Activated CD8-positive, alpha-beta memory T cell treated with anti-CD3 and anti-CD28 coated beads, Interleukin-2, amount 50 U/mL, for 1 hour (primary cell): ENCODE data around the gene POLR2L.

ENCODE experiments used
- DNase-seq: peaks from one replicate; pipeline ENCODE4 v3.0.0-alpha.2; 2020; ENCODE audit errors: extremely low read depth

The POLR2L gene

GRCh38 chr11:868802-869201 lies 26.5 kb upstream of the POLR2L start:
- DNase-seq = no peak

GRCh38 chr11:868394-868793 lies 26.1 kb upstream of the POLR2L start:
- DNase-seq = no peak

- no peak for DNase-seq
Observed at GRCh38 chr11:867856-868358, 25.6 kb upstream of the POLR2L start.

DNA sequence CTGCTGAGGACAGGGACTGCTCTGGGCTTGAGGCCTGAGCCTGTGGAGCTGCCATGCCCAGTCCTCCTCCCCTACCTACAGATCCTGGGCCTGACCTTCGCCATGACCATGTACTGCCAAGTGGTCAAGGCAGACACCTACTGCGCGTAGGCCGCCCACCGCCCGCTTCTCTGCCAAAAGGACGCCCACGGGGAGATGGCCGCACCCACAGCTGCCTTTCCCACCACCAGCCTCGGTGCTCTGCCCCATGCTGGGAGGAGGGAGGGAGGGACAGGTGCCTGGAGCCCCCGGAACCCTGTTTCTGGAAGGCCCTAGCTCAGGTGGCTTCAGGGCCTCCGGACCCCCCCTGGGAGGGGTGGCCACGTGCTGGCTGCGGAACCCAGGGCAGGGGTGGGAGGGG lies 24.2 kb upstream of the POLR2L start:
- DNase-seq = no peak

GRCh38 chr11:865462-866430 lies 23.4 kb upstream of the POLR2L start:
- DNase-seq = no peak

GRCh38 chr11:864898-865297 lies 22.6 kb upstream of the POLR2L start:
- DNase-seq = no peak

DNA sequence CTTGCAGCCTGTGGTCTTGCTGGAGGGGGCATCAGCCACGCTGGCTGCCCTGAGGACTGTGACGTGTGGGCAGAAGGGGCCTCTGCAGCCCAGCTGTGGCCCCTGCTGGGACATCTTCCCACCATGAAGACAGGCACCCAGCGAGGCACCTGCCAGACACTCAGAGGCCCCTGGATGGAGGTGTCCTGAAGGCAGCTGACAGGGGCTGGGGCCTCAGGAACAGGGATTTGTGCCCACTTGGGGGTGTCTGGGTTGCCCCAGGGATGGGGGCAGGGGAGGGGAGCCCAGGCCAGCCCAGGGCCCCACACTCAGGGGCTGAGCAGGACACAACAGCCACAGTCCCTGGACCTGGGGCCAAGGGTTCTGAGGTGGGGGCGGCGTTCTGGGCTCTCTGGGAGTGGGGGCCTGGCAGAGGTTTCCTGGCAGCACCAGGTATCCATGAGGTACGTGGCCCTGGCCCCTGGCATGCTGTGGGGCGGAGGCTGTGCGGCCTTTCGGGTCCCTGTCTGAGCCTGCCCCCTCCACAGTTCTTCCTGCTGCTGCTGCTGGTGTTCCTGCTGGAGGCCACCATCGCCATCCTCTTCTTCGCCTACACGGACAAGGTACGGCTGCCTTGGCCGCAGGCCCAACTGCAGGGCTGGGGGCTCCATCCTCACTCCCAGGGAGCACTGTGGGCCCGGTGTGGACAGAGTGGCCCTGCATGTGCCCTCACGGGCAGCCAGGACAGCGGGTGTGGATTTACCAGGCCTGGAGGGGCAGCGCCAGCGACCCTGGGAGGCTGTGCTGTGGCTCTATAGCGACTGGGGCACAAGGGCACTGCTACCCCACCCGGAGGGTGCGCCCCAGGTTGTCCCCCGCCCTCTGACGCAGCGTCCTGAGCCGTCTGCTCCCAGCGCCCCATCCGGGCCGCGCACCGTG lies 21.8 kb upstream of the POLR2L start:
- no peak for DNase-seq

DNA sequence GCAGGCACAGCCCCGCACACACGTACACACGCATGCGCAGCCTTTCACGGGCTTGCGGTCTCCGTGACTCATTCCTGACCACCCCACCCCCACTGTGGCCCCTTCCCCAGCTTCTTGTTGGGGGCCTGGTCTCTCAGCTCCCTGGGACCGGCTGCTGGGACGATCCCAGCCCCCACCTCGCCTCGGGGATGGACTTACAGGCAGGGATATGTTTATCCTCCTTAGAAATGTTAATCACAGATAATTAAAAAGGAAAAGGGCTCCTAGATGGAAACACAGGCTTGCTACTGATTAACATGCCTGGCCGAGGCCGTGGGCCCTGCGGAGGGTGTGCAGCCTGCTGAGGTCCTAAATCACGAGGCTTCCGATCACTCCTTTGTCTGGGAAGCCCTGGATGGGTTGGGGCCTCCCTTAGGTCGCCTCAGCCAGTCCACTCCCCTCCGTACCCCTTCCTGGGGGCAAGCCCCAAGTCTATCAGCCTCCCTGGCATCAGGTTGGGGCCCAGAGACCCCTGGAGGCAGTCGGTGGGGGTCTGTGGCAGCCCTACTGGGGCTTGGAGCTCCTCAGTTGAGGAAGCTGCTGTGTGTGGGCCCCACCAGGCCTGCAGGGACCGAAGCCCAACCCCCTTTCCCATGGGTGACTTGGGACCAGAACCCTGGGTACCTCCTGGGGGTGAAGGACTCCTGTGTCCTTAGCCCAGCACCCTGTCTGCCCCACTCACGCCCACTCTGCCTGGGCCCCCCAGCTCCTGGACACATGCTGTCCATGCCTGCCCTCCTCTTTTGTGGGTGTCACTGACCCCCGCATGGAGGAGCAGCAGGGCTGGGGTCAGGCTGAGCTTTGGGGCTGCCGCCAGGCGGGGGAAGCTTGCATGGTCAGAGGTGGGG lies 20.9 kb upstream of the POLR2L start:
- DNase-seq = no peak

DNA sequence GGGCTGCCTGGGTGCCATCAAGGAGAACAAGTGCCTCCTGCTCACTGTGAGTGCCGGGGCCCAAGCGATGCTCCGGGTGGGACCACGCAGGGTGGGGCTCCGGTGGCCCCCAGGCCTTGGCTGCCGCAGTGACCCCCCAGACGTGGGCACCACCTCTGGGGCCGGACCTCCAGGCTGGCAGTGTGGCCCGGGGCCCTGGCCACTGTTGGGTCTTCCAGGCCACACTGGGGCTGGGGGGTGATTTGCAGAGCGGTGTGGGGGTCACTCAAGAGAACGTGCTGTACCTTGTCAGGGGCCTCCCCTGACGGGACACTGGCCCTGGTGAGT lies 20.3 kb upstream of the POLR2L start:
- DNase-seq = no peak

DNA sequence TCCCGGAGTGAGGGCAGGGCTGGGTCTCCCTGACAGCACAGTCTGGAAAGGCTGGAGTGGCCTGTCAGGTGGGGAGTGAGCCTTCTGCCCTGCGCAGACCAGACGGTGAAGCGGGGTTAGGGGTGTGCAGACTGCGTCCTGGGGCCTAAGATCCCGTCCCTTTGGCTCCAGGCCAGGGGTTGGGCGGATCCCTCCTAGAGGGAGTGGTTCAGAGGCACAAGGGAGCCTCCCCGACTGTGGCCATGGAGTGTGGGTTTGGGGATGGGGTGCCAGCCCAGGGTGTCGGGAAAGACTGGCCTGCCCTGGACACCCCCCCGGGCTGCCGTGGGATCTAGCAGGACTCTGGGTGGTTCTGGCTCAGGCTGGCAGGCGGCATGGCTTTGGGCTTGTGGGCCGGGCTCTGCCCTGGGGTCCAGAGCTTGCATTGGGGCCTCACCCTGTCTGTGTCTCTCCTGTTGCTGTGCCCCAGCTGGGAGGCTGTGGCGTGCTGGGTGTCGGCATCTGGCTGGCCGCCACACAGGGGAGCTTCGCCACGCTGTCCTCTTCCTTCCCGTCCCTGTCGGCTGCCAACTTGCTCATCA lies 19.8 kb upstream of the POLR2L start:
- DNase-seq = no peak

GRCh38 chr11:861105-861479 lies 18.8 kb upstream of the POLR2L start:
- no peak for DNase-seq

DNA sequence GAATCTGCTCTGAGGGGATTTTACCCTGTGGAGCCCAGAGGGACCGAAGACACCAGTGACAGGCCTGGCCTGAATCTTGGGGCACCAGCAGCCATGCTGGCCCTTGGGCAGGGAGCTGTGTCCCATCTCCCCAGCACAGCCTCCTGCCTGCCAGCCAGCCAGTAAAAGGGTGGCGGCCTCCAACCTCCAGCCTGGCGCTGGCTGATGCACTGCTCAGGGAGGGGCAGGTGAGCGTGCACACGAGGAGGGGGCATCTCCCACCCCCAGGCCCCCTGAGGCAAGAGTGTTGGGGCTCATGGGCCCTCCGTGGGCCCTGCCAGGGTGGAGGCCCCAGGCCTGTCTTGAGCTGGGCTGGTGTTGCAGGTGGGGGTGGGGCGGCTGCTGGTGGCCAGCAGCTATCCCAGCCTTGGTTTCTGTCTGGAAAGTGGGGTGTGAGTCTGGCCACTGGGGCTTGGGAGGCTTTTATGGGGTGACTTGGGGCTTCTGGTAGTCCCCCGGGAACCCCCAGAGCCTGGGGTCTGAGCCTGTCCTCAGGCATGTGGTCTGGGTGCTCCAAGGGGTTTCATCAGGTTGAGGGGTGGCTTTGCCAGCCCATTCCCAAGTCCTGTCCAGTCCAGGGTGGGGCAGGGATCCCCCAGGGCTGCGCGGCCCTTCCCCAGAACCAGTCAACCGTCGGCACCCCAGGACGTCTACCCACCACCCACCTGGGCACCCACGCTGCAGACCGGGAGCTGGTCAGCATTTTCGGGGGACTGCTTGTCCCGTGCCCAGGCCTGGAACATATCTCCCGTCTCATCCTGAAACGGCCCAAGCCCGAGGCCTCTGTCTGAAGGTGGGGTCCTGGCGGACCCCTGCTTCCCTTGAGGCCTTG lies 18.1 kb upstream of the POLR2L start:
- no peak for DNase-seq

DNA sequence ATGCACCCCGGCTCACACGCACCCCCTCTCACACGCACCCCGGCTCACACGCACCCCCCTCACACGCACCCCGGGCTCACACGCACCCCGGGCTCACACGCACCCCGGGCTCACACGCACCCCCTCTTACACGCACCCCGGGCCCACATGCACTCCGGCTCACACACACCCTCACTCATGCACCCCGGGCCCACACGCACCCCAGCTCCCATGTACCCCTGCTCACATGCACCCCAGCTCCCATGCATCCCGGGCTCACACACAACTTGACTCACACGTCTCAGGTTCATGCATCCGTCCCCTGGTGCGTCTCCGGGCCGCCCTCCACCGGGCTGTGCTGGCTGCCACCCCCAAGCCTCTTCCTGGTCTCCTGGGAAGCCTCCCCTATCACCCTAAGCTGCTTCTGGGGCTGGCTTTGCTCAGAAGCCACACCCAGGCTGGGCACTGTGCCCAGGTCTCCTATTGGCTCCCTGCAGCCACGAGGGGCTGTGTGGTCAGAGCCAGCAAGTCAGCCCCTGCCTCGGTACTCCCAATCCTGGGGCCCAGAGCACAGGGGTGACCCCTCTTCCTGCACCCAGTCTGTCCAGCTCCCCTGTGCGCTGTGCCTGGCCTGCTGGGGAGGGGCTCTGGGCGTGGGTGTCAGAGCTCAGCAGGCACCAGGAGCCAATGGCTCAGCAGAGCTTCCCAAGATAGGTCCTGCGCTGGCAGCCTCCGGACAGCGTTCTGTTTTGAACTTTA lies 17.2 kb upstream of the POLR2L start:
- no peak for DNase-seq

DNA sequence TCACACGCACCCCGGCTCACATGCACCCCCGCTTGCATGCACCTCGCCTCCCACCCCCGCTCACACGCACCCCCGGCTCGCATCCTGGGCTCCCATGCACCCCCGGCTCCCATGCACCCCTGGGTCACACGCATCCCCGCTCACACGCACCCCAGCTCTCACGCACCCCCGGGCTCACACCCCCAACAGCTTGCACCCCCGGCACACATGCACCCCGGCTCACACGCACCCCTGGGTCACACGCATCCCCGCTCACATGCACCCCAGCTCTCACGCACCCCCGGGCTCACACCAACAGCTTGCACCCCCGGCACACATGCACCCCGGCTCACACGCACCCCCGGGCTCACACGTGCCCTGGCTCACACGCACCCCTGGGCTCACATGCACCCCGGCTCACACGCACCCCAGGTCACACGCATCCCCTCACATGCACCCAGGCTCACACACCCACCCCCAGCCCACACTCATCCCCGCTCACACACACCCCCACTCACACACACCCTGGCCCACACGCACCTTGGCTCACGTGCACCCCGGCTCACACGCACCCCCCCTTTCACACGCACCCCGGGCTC lies 16.5 kb upstream of the POLR2L start:
- no peak for DNase-seq

DNA sequence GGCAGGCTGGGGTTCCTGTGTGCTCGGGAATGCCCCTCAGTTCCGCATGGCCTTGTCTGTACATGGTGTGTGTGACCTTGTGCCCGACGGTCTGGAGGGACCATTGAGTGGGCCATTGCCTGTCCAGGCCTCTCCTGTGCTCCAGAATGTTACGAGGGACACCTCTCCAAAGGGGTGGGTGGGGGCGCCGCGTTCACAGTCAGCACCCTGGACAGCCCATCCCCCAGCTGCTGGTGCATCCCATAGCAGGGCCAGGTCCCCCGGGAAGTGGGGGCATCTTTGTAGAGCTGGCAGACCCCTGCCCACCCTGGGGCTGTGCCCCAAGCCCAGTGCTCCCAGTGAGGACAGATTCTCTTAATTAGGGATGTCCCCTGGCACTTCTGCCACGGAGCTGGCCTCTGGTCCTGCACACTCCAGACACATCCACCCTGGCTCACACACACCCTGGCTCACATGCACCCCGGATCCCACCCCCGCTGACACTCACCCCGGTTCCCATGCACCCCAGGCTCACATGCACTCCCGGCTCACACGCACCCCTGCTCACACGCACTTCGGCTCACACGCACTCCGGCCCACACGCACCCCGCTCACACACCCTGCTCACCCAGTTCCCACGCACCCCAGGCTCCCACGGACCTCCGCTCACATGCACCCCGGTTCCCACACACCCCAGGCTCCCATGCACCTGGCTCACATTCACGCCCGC lies 15.9 kb upstream of the POLR2L start:
- DNase-seq = no peak

DNA sequence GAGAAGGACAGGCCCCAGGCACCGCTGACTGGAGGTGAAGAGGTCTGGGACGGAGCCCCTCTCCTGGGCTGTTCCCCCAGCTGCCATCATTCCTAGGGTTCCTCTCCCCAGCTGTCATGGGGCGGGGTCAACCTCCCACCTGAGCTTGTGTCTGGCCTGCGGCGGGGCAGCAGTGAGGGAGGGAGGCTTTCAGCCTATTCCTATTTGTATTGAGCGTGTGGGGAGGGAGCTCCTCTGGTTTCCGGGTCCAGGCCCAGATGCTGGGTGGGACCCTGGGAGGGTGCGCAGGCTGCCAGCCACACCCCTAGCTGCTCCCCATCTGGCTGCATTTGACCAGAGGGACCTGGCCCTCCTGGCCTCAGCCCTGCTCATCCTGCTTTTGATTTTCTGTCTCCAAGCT lies 14.1 kb upstream of the POLR2L start:
- DNase-seq = no peak

GRCh38 chr11:855796-856195 lies 13.5 kb upstream of the POLR2L start:
- DNase-seq = no peak

DNA sequence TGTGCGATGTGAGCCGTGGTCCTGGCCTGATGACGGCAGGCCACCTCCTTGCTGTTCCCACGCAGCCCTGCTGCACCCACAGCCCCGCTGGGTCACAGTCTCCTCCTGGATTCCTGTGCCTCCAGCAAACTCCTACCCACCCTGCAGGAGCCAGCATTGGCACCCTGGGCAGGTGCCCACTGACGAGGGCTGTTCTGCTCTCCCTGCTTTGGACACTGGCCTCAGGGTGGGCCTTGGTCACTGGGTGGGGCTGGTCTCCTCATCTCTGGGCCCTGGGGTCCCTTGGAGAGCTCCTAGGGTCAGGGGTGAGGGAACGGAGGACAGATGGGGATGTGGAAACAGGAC lies 13.0 kb upstream of the POLR2L start:
- DNase-seq = no peak
